Stimulated activated CD4-positive, alpha-beta T cell treated with anti-CD3 and anti-CD28 coated beads, Interleukin-1b, Interleukin-23, amount 100 ng/mL, for 1 hour (primary cell): ENCODE measurements around the gene TSC22D2.
A peak's percentile ranks its signal among the peaks of the same experiment; 100 is the strongest.

Experiments used
- DNase-seq, 2 donors: peaks; one replicate each; pipeline ENCODE4 v3.0.0-alpha.2; 2020; ENCODE audit warnings: low read depth in 2 of 2

Gene TSC22D2

DNA sequence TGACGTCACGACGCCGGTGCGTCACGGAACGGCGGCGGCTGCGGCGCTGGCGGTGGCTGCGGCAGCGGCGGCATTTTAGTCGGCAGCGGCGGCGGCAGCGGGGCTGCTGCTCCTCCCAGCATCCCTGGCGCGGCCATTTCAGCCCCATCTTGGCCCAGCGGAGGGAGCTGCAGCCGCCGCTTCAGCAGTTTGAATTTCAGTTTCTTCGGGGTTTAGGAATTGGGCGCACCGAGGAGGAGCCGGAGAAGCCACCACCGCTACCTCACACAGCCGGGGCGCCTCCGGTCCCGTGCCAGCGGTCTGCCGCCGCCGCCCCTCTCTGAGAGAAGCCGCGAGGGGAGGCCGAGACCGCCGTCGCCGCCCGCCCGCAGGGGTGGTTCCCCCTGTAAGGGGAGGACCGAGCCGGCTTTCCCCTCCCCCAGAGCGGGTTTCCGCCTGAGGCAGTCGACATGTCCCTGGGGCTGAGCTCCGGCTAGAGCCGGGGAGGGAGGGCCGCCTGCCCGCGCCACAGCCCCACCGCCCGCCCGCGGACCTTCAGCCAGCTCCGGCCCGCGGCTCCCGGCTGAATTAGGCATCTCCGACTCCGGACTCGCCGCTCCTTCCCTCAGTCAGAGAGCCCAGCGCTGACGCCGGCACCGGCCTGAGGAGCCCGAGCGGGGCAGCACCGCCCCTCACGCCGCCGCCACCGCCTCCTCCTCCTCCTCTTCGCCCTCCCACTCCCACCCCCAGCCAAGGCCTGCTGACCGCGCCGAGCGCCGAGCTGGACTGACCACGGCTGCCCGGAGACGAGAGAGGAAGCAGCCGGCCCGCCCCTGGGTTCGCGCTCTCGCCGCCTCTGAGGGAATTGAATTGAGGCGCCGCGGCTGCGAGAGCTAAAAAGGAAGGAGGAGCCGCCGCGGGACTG is at the start of gene TSC22D2:
Gene TSC22D2 (plus strand): TSS at position 78 of the 904 bp plus-strand sequence. CDS start 1,053 bp downstream, outside the sequence.
- peak; percentile 94 to 99 for DNase-seq

DNA sequence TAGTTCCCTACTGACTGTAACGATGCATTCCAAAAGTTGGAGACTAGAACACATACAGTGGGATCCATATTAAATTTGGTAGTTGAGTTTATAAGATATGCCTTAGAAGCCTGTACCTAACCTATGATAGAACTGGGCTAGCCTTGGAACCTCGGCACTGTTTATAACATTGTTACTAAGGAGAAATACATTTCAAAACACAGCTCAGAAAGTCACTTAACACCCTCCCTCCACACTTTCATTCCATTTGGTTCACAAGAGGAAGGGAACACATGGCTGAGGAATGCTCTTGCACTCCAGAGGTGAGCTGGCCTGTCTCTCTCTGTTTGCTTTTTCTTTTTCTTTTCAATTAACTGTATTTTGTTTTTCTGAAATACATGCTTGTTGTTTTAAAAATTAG is 48.7 kb upstream of the TSC22D2 start:
- no peak for DNase-seq

DNA sequence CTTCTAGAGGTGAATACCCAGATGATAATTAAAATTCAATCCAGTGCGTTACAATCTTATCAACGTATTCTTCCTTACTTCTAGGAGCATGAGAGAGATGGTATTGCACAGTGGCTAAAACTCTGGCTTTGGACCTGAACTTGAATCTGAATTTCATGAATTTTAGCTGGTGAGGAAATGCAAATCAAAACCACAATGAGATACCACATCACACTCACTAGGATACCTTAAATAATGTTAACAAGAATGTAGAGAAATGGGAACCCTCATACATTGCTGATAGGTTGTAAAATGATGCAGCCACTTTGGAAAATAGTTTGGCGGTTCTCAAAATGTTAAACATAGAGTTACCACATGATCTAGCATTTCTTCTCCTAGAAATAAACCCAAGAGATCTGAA is 47.1 kb upstream of the TSC22D2 start:
- no peak for DNase-seq

DNA sequence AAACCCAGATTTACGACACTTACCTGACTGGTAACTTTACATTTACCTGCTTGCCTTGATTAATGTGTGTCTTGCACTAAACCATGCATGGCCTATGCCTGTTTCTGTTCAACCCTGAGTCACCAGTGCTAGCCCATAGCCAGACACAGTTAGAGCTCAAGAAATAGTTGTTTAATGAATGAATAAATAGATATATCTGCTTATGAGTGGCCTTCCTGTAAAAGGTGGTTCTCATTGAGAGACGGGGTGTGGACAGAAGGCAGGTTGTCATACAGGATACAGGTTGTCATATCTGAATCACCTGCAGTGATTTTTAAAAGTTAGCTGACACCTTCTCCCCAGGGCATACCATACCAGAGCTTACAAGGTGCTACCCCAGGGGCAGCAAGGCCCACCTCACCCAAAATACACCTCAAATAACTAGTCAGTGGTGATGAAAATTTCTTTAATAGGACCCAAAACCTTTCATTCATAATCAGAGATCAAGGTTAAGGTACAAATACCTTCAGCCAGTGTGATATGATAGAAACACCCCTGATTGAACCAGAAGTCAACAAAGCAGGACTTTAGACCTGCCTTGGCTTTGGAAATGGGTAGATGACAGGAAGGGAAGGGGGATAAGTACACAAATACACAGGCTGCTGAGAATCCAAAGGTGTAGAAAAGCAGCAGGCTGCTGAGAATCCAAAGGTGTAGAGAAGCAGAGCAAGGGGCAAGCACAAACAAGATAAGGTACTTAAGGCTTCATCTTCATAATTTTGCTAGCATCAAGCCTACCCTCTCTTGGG is 45.4 kb upstream of the TSC22D2 start:
- no peak for DNase-seq

DNA sequence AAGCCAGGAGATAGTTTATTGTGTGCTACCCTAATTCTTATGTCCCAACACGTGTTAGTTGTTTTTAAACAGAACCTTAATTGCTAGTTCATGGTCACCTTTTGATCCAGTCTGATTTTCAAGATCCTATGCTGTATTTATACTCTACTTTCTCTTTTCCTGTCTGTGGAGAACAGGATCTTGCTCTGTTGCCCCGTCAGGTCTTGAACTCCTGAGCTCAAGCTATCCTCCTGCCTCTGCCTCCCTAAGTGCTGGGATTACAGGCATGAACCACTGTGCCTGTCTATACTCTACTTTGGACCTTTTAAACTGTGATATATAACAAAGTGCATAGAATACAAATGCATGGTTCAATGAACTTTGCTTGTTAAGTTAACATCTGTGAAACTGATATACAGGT is 44.7 kb upstream of the TSC22D2 start:
- no peak for DNase-seq

DNA sequence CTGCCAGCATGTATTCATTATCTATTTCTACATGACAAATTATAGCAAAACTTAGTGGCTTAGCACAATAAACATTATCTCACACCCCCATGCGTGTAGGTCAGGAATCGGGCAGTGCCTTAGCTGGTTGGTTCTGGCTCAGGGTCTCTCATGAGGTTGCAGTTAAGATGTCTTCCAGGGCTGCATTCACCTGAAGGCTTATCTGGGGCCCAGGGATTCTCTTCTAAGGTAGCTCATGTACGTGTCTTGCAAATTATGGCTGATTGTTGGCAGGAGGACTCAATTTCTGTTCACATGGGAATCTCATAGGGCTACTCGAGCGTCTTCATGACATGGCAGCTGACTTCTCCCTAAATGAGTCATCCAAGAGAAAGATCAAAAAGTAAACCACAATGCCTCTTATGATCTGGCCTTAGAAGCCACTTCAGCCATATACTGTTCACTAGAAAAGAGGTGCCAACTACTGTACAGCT is 42.9 kb upstream of the TSC22D2 start:
- no peak for DNase-seq

DNA sequence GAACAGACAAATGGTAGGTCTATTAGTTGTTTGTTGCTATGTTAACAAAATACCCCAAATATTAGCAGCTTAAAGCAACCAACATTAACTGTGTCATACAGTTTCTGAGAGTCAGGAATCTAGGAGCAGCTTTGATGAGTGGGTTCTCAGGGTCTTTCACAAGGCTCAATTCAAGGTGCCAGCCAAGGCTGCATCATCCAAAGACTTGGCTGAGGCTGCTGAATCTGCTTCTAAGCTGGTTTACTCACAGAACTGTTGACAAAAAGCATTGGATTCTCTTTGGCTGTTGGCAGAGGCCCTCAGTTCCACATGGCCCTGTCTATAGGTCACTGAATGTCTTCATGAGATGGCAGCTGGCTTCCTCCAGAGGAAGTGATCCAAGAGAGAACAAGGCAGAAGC is 40.3 kb upstream of the TSC22D2 start:
- DNase-seq = no peak

DNA sequence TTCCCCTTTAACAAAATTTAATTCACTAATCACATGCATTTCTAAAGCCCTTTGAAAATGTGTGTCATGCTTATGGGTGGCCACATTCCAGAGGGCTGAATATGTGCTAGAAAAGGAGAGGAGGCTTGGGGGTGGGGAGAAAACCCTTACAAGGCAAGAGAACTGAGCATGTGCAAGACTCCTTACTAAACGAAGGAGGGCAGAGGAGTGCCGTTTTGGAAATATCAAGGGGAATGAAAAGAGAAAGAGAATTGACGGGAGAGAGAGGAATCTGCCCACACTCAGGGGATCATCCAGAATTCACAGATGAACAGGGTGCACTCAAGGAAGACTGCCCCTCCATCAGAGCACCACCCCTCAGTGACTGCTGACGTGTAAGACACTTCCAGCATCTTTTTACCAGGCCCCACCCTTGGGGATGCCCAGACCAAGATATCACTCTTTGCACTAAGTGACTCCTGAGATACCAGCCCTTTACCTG is 37.9 kb upstream of the TSC22D2 start:
- DNase-seq = no peak

DNA sequence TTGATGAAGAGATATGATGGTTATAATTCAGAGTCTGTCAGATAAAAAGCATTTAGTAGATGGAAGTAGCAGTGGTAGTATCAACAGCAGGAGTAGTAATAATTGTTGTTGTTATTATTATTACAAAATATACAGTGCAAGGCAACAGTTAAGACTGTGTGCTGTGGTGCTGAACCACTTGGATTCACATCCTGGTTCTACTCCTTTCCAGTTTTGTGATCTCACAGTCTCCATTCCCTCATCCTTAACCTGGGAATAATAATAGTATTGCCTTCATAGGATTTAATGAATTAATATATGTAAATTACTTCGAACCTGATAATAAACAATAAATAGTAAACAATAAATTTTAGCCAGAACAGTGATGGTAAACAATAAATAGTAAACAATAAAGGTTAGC is 37.1 kb upstream of the TSC22D2 start:
- no peak for DNase-seq

DNA sequence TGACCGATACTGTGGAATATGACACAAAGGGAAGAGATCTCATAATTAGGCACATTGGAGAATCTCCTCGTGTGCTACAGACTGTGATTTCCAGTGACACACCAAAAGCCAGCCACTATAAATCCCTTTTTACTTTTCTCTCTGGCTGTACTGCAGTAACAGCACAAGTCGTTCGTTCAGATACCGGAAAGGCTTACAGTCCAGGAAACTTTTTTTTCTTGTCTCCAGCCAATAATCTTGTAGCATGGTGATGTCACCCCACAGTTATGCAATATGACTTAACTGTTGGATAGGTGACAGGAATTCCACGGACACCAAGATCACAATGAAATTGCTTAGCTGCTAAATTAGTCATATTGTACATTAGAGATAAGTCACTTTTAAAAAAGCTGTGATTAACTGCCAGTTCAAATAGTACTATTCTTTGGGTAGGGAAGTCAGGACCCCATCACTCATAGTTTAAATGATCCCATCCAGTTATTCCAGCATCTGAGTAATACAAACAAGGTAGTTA is 36.3 kb upstream of the TSC22D2 start:
- no peak for DNase-seq

DNA sequence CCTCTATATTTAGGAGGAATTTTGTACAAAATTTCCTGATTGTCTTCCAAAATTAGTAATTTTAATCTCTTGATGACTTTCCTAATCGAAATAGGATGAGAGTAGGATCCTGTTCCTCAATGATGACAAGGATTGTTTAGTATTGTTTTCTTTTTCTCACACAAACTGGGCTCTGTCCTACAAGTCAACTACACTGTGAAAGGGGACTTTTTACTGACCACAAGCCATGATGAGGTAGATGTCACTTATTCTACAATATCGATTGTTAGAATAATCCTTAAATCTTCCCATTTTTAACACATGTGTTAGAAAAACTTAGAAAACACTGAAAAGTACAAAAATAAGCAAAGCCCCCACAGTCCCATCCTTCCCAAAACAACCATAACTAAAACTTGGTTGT is 35.8 kb upstream of the TSC22D2 start:
- DNase-seq = no peak

DNA sequence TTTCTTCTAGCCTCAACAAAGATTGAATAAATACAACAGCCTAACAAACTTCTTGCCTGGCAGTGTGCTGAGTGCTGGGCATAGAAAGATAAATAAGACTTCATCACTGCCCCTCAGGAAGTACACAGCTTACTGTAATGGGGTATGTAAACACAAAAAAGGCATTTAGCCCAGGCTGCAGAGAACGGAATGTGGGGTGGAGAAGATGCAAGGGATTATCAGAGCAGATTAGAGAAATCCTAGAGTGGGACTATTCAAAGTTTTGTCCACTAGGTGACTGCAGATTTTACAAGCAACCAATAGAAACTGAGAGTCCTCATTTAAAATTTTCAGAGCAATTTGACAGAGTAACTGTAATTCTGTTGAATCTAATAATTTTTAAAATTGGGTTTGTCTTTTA is 35.4 kb upstream of the TSC22D2 start:
- DNase-seq = no peak

DNA sequence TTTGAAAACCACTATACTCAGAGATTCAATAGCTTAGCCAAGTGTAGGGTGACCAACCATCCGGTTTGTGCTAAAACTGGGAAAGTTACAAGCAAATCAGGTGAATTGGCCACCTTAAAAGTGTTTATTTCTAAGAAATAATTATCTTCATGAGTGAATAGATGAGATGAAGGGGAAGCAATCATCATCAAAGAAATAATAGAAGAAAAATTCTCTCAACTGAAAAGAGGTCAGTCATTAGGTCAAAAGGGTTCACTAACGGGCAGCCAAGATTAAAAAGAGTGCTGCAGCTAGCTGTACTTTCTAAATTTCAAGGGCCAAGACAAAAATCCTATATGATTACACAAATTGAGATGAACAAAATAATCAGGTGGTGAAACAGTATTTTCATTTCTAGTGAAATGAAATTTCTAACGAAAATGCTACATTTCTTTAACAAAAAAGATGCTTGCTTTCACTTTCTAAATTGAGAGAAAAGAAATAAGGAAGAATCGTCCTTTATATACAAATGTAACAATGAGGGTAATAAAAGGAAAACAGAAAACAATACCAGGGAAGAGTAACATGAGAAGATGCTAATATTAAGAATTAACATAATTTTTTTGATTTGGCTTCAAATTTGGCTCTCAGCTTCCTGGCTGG is 34.7 kb upstream of the TSC22D2 start:
- no peak for DNase-seq

DNA sequence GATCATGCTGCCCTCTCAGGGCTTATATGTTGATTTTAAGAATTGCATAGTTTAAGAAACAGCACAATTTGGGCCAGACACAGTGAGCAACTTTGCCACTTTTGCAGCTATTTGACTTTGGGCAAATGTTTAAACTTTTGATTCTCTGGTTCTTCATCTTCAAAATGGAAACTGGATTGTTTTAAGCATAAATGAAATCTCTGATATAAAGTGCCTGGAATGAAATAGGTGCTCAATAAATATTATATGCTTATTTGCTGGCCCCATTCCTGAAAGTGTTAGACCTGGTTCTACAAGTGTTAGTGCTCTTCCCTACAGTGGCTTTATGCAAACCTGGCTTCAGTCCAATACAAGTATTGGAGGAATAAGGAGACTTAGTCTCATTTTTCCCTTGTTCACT is 33.1 kb upstream of the TSC22D2 start:
- no peak for DNase-seq

DNA sequence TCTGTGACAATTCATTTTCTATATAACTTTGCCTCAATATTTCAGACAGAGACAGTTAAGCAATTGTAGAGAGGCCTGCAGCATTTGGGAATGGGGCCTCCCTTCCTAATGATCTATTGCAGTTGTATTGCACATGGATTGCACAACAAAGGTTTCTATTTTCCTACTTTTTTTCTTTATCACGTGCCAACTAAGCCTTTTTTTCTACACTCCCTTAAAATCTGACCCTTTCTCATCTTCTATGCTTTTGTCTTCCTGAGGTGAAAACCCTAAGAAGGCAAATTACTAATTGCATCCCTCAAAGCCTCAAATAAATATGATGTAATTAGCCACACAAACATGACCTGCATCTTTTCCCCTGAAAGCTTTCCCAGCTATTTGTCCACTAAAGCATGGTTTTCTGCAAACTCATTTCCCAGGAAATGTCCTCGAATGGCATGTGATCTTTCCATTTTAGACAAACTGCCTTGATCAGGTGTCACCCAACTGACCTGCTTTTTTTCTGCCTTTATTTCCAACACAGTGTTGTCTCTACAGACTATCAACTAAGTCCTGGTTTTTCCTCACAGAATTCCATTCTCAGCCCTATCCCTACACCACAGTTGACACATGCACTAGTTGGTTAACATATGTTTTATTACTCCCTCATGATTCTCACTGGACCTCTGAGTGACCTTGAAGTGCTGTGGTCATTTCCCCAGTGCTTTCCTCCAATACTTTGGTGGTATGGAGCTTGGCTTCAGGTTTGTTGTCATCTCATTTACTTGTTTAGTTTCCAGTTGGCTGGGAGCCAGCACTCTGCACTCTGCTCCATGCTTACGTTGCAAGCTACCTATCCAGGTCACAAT is 31.9 kb upstream of the TSC22D2 start:
- DNase-seq = no peak

DNA sequence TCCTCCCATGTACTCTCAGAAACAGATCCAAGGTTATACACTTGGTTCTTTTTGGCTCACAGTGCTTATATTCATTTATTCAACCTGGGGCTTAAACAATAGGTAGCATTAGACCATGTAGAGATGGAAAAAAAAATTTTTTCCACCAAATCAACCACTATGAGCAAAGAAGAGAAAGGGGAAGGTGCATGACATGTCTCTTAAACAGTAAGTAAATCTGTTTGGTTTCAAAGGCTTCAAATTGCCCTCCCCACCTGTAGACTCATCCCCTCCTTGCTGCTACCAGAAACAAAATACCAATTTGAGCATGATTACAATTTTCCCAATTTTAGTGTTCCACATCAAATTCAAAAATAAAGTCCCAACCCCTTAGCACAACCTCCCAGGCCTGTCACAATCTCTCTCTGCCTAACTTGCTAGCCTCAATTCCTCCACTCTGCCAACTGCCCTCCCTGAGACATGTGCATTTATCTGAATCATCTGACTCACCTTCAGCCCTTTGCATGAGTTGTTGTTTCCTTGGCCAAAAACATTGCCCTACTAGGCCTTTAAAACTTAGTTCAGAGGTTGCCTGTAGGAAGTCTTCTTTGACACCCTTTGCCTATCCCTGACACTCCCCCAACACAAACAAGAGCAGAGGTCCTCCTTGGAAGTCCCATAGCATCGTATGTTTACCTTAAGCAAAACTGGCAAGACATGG is 30.3 kb upstream of the TSC22D2 start:
- DNase-seq = no peak

DNA sequence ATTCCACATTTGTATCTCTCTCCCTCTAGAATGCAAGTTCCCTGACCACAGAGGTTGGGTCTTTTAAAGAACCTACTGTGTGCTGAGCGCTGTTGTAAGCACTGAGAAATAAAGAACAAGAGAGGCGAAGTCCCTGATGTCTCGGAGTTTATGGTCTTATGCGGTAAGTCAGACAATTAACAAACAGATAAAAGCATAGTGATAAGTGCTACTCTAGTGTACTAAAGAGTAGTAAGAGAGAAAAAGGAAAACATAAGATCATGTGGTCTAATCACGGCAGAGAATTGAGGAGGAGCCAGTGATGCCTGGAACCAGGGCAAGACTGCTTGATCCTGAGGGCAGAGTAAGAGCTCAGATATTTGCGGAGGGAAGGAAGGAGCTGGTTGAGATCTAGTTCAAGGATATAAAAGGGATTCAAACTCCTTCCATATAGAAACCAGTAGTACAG is 29.8 kb upstream of the TSC22D2 start:
- DNase-seq = no peak

DNA sequence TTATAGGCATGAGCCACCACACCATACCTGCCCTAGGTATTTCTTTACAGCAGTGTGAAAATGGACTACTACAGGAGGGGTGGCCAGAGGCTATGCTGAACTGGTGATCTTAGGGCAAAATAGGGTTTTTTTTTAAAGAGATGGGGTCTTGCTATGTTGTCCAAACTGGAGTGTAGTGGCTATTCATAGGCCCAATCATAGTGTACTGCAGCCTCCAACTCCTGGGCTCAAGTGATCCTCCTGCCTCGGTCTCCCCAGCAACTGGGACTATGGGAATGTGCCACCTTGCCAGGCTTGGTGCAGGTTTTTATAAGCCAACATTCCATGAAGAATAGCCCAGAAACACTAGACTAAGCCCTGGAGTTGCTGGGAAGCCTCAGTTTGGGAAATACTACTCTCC is 28.6 kb upstream of the TSC22D2 start:
- DNase-seq = no peak

DNA sequence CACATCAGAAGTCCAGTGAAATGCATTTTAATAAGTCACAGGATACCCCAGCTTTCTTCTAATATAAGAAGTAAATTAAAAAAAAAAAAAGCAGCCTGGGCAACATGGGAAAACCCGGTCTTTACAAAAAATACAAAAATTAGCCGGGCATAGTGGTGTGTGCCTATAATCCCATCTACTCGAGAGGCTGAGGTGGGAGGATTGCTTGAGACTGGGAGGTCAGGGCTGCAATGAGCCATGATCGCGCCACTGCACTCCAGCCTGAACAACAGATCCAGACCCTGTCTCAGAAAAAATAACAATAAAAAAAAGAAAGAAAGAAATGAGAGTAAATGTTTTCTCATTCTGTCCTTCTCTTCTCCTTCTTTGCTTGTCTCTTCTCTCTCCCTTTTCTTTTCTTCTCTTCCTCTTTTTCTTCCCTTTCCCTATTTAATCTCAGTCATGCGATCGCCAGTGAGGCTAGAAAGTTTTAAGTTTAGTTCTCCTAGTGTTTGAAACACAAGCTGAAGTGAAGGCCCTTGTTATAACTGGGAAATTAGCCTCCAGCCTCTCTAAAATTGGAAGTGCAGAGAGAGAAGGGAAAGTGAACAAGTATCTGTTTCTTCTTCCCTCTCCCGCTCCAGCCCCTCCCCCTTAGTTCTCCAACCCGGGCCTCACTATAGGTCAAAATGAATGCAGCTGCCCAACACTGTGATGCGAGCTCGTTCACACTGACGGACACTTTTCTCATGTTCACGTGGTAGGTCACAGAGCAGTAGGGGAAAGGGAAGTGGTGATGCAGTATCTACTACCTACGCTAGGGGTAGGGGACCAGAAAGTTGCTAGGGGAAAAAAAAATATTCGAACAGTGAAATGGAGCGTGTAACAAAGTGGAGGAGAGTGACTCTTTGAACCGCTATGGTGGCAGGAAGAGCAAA is 23.5 kb upstream of the TSC22D2 start:
- peak in 1 of 2 donors; percentile 5 for DNase-seq
